Central memory CD8-positive, alpha-beta T cell (primary cell): ENCODE data around the gene KCNMB2.
"Not testable (repeated sequence)": the region's sequence is repeated elsewhere in the genome, so short reads cannot be mapped to it uniquely, and the experiment has no call there.

Experiments used
- ATAC-seq: fragments of 150-1000 bp; cut with Tn5 transposase; replicated peaks from 2 replicates; pipeline ENCODE4 v1.10.0; 2022; ENCODE audit warnings: mild to moderate bottlenecking, moderate FRiP score, moderate number of reproducible peaks; ENCODE audit not compliant: poor library complexity, severe bottlenecking; ENCODE audit errors: extremely low read depth
- DNase-seq, 2 donors: peaks; one replicate each; pipeline ENCODE4 v3.0.0; 2021; ENCODE audit warnings: low spot score in 2 of 2
- H3K27ac Mint-ChIP-seq: one replicate; pipeline ENCODE4 v1.8.0; 2022; ENCODE audit warnings: low read depth, mild to moderate bottlenecking, moderate library complexity, mixed read lengths
- H3K27me3 Mint-ChIP-seq: one replicate; pipeline ENCODE4 v1.8.0; 2022; ENCODE audit warnings: mixed read lengths
- H3K36me3 Mint-ChIP-seq: one replicate; pipeline ENCODE4 v1.8.0; 2022; ENCODE audit warnings: mild to moderate bottlenecking, moderate library complexity, mixed read lengths; ENCODE audit not compliant: insufficient read depth
- H3K4me1 Mint-ChIP-seq: one replicate; pipeline ENCODE4 v1.8.0; 2022; ENCODE audit warnings: mixed read lengths
- H3K4me3 Mint-ChIP-seq: one replicate; pipeline ENCODE4 v1.8.0; 2022; ENCODE audit warnings: mild to moderate bottlenecking, moderate library complexity, mixed read lengths
- H3K9me3 Mint-ChIP-seq: one replicate; pipeline ENCODE4 v1.8.0; 2022; ENCODE audit warnings: mixed read lengths

The KCNMB2 gene

GRCh38 chr3:178745861-178746655 is 209.8 kb downstream of the KCNMB2 start:
- H3K4me1 Mint-ChIP-seq, H3K9me3 Mint-ChIP-seq, ATAC-seq, DNase-seq, H3K27me3 Mint-ChIP-seq, H3K27ac Mint-ChIP-seq, H3K36me3 Mint-ChIP-seq, H3K4me3 Mint-ChIP-seq: not testable (repeated sequence)

- Mint-ChIP-seq H3K27ac (no peak overlapping the region), H3K4me3 (no peak overlapping the region), H3K27me3 (no peaks in the 10 kb centered on the region), H3K4me1 (no peaks in the 10 kb centered on the region), H3K9me3 (peaks cover 6% of the 10 kb centered on the region), H3K36me3 (no peaks in the 10 kb centered on the region)
- DNase-seq (no peak), ATAC-seq (no peak)
Measured at GRCh38 chr3:178748874-178749273, 212.6 kb downstream of the KCNMB2 start.

DNA sequence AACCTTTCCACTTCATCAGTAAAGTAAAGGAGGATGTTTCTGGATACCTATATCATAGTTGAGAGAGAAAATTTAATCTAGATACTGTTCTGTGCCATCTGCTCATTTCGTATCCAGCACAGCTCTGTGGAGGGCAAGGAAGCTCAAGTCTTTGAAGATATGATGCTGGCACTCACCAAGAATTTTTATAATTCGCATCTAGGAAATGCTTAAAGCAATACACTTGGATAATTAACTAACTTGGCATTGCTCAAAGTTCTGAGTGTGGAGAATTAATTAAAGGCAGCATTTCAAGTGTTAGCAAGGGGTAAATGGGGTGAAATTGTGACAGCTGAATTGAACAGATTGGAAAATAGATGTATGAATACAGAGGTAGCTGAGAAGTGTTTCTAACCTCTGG is 213.2 kb downstream of the KCNMB2 start:
- no peak overlapping the region for H3K4me3 Mint-ChIP-seq
- H3K36me3 Mint-ChIP-seq: no peaks in the 10 kb centered on the region
- H3K9me3 Mint-ChIP-seq: peaks cover 6% of the 10 kb centered on the region
- no peak overlapping the region for H3K27ac Mint-ChIP-seq
- ATAC-seq (no peak), DNase-seq (no peak)
- no peaks in the 10 kb centered on the region for H3K27me3 Mint-ChIP-seq
- no peaks in the 10 kb centered on the region for H3K4me1 Mint-ChIP-seq

- H3K4me3 Mint-ChIP-seq: no peak overlapping the region
- H3K9me3 Mint-ChIP-seq: peaks cover 6% of the 10 kb centered on the region
- no peaks in the 10 kb centered on the region for H3K4me1 Mint-ChIP-seq
- no peak overlapping the region for H3K27ac Mint-ChIP-seq
- ATAC-seq (no peak), DNase-seq (no peak)
- no peaks in the 10 kb centered on the region for H3K27me3 Mint-ChIP-seq
- no peaks in the 10 kb centered on the region for H3K36me3 Mint-ChIP-seq
Measured at GRCh38 chr3:178750639-178751300, 214.5 kb downstream of the KCNMB2 start.

- Mint-ChIP-seq H3K4me3 (no peak overlapping the region), H3K4me1 (no peaks in the 10 kb centered on the region), H3K27ac (no peak overlapping the region), H3K27me3 (no peaks in the 10 kb centered on the region), H3K9me3 (no peaks in the 10 kb centered on the region), H3K36me3 (no peaks in the 10 kb centered on the region)
- DNase-seq (no peak), ATAC-seq (no peak)
Measured at GRCh38 chr3:178752843-178753242, 216.6 kb downstream of the KCNMB2 start.

GRCh38 chr3:178754852-178755510 is 218.7 kb downstream of the KCNMB2 start:
- no peak overlapping the region for H3K27ac Mint-ChIP-seq
- H3K4me3 Mint-ChIP-seq: no peak overlapping the region
- H3K4me1 Mint-ChIP-seq: no peaks in the 10 kb centered on the region
- no peak for ATAC-seq
- no peaks in the 10 kb centered on the region for H3K27me3 Mint-ChIP-seq
- no peaks in the 10 kb centered on the region for H3K36me3 Mint-ChIP-seq
- H3K9me3 Mint-ChIP-seq: no peaks in the 10 kb centered on the region
- DNase-seq: no peak

- Mint-ChIP-seq H3K36me3 (no peaks in the 10 kb centered on the region), H3K27ac (no peak overlapping the region), H3K9me3 (no peaks in the 10 kb centered on the region), H3K4me3 (no peak overlapping the region), H3K4me1 (no peaks in the 10 kb centered on the region), H3K27me3 (no peaks in the 10 kb centered on the region)
- ATAC-seq (no peak), DNase-seq (no peak)
Measured at GRCh38 chr3:178761024-178761423, 224.8 kb downstream of the KCNMB2 start.

- Mint-ChIP-seq H3K27me3 (no peaks in the 10 kb centered on the region), H3K4me3 (no peak overlapping the region), H3K36me3 (no peaks in the 10 kb centered on the region), H3K9me3 (no peaks in the 10 kb centered on the region), H3K4me1 (no peaks in the 10 kb centered on the region), H3K27ac (no peak overlapping the region)
- DNase-seq (no peak), ATAC-seq (no peak)
Measured at GRCh38 chr3:178761461-178761860, 225.2 kb downstream of the KCNMB2 start.

DNA sequence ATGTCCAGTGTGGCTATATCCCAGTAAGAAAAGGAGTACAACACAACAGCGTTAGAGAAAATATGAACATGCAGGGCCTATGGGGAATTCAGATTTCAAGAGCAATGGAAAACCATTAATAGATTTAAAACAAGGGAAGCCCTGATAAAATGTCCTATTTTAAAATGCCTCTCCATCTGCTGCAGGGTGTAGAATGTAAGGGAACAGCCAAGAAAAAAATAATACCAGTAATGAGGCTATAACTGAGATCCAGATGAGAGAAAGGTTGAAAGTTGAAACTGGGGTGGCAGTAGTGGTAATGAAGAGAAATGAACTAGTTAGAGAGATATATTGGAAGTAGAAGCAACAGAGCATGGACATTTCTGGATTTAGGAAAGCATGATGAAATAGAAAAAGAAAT is 226.1 kb downstream of the KCNMB2 start:
- no peaks in the 10 kb centered on the region for H3K4me1 Mint-ChIP-seq
- H3K27ac Mint-ChIP-seq: no peak overlapping the region
- no peaks in the 10 kb centered on the region for H3K9me3 Mint-ChIP-seq
- ATAC-seq (no peak), DNase-seq (no peak)
- no peak overlapping the region for H3K4me3 Mint-ChIP-seq
- no peaks in the 10 kb centered on the region for H3K27me3 Mint-ChIP-seq
- no peaks in the 10 kb centered on the region for H3K36me3 Mint-ChIP-seq

DNA sequence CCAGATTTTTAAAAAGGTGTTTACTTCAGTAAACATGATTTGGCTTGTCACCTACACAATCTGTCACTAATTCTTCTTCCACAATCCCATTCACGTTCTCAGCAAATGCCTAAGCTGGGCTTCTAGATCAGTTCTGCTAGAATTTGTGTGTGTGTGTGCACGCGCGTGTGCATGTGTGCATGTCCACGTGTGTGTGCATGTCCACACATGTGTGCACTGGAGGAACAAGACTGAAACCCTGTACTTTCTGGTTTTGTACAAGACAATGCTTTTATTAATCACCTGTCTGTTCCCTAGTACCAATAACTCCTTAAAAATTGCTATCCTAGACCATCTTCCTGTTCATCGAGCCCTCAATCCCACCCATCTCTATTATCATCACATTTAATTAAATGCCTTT is 229.2 kb downstream of the KCNMB2 start:
- no peak for DNase-seq
- H3K27ac Mint-ChIP-seq: no peak overlapping the region
- ATAC-seq: no peak
- no peaks in the 10 kb centered on the region for H3K27me3 Mint-ChIP-seq
- H3K36me3 Mint-ChIP-seq: no peaks in the 10 kb centered on the region
- H3K4me1 Mint-ChIP-seq: no peaks in the 10 kb centered on the region
- H3K4me3 Mint-ChIP-seq: no peak overlapping the region
- peaks cover 6% of the 10 kb centered on the region for H3K9me3 Mint-ChIP-seq

DNA sequence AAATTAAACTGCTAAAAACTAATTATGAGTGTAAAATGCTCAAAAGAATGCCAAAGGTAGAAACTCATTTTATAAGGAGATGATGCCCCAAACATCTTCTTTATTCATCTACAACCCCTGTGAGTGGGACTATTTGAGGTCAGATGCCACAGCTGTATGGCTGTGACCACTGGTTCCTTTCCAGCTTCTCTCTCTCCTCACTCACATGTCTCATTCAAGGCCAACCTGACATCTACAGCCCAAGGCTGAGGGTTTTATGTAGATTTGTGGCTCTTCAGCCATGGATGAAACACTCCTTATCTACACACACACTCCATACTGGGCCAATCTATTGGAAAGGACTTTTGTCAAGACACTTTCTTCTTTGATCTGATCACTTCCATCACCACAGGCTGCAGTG is 231.3 kb downstream of the KCNMB2 start:
- DNase-seq: no peak
- no peak for ATAC-seq
- H3K36me3 Mint-ChIP-seq: no peaks in the 10 kb centered on the region
- no peak overlapping the region for H3K27ac Mint-ChIP-seq
- H3K4me1 Mint-ChIP-seq: no peaks in the 10 kb centered on the region
- H3K4me3 Mint-ChIP-seq: no peak overlapping the region
- no peaks in the 10 kb centered on the region for H3K27me3 Mint-ChIP-seq
- peaks cover 17% of the 10 kb centered on the region for H3K9me3 Mint-ChIP-seq

GRCh38 chr3:178768072-178768864 is 232.0 kb downstream of the KCNMB2 start:
- Mint-ChIP-seq H3K27ac (no peak overlapping the region), H3K9me3 (peaks cover 17% of the 10 kb centered on the region), H3K4me1 (no peaks in the 10 kb centered on the region), H3K27me3 (no peaks in the 10 kb centered on the region), H3K4me3 (no peak overlapping the region), H3K36me3 (no peaks in the 10 kb centered on the region)
- DNase-seq (no peak), ATAC-seq (no peak)
